Activated CD4-positive, alpha-beta T cell treated with anti-CD3 and anti-CD28 coated beads for 36 hours (primary cell): ENCODE data around the gene CDC25B. TPM values are rescaled to one million over a fixed set of nuclear protein-coding genes. Genes with fewer than 3 reads are reported as not detected.

Experiments used
- ATAC-seq: fragments of 200-7000 bp; cut with Tn5 transposase; one replicate; pipeline ENCODE4 v1.10.0; 2021; ENCODE audit warnings: mild to moderate bottlenecking, moderate library complexity
- CTCF ChIA-PET: fragments of 350-600 bp; sonication (Branson Sonifier 250); formaldehyde crosslinking; loops from one replicate; lab custom pipeline; 2021; ENCODE audit warnings: antibody characterized with exemption; lab: Charles Lee
- POLR2A ChIA-PET: fragments of 350-600 bp; sonication (Branson Sonifier 250); formaldehyde crosslinking; loops from one replicate; lab custom pipeline; 2021; ENCODE audit warnings: antibody characterized with exemption, inconsistent platforms; lab: Charles Lee
- DNase-seq: peaks from one replicate; pipeline ENCODE4 v3.0.0-alpha.2; 2020
- H3K27ac Mint-ChIP-seq: one replicate; pipeline ENCODE4 v1.8.0; 2021; ENCODE audit warnings: mixed read lengths
- H3K27me3 Mint-ChIP-seq: one replicate; pipeline ENCODE4 v1.8.0; 2021; ENCODE audit warnings: mixed read lengths
- H3K36me3 Mint-ChIP-seq: one replicate; pipeline ENCODE4 v1.8.0; 2021; ENCODE audit warnings: low read depth, mixed read lengths
- H3K4me1 Mint-ChIP-seq: one replicate; pipeline ENCODE4 v1.8.0; 2021; ENCODE audit warnings: mixed read lengths
- H3K4me3 Mint-ChIP-seq: one replicate; pipeline ENCODE4 v1.8.0; 2021; ENCODE audit warnings: mild to moderate bottlenecking, moderate library complexity, mixed read lengths
- H3K9me3 Mint-ChIP-seq: one replicate; pipeline ENCODE4 v1.8.0; 2021; ENCODE audit warnings: low read depth, mixed read lengths
- intact Hi-C, 2 experiments: fragments of 100-400 bp; cut with DNase I in 1 of 2; cut with micrococcal nuclease in 1 of 2; formaldehyde crosslinking; loops; one replicate each; pipeline versions ENCODE4 v1.14.2 to v1.15.1; 2022 to 2024; cut with DNase I, micrococcal nuclease
- total RNA-seq, 2 experiments: library from RNA; stranded (reverse); gene quantifications; one replicate each; pipeline ENCODE4 v1.2.3, GENCODE V29; 2021

Gene CDC25B
- total RNA-seq, 2 experiments from 2014 or later: 79.8 to 96.2 TPM

DNA sequence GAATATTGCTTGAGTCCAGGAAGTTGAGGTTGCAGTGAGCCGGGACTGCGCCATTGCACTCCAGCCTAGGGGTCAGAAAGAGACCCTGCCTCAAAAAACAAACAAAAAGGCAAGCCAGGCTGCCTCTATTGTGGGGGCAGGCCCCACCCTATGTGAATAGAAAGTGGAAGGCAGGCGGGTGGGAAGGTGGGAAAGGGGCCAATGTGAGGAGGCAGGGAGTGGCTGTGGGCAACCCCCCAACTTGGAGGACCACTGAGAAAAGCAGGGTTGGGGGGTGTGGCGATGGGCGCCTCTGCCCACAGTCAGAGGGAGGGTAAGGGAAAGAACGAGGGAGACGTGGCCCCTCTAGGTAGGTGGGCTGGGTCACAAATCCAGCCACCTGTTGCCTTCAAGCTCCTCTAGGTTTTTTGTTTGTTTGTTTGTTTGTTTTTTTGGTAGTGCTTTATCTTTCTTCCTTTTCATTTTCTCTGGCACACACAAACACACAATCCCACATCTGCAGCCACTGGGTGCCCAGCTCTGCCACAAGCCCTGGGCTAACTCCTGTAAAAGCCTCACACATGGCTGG, 18.9 kb downstream of the CDC25B start:
- intact Hi-C loops: loop anchor here in 1 of 2 experiments (10.0 kb wide), 1 partner anchor 340 kb away; the partner anchor contains the start of gene ATRN
- CTCF ChIA-PET: interaction anchor here (1.5 kb wide), 1 partner anchor 15 kb away, joined by 4 read pairs; no protein-coding TSS in a partner anchor
- ATAC-seq (no peak), DNase-seq (no peak)
- H3K27ac Mint-ChIP-seq: no peak overlapping the region
- H3K27me3 Mint-ChIP-seq: no peaks in the 10 kb centered on the region
- H3K4me1 Mint-ChIP-seq: peaks cover 70% of the 10 kb centered on the region
- no peaks in the 10 kb centered on the region for H3K36me3 Mint-ChIP-seq
- no peaks in the 10 kb centered on the region for H3K9me3 Mint-ChIP-seq
- POLR2A ChIA-PET: interaction anchor here (0.6 to 1.1 kb wide), 4 partner anchors 10 to 1296 kb away, joined by 4 to 5 read pairs (median 4); no protein-coding TSS in a partner anchor
- H3K4me3 Mint-ChIP-seq: no peak overlapping the region

DNA sequence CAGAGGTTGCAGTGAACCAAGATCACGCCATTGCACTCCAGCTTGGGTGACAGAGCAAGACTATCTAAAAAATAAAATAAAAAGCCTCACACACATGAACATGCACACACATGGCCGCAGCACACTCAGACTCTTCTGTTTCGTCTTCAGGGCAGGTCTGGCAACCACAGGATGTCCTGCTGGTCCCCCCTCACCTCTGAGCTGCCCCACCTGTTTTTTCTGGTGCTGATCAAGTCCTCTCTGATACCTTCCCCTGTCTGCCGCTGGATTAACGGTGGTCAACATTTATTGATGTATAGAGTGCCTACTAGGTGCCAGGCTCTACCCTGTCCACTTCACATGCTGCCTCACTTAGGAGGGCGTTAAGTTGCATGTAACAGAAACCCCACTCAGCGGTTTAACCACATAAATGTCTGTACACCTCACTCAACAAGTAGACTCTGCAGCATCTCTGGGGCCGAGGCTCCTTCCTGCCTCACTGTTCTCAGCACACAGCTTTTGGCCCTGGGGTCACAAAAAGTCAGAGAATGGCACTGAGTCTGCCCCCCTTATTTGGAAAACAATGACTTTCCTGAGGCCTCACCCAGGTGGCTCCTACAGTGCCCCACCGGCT, 19.7 kb downstream of the CDC25B start:
- intact Hi-C loops: loop anchor here in 1 of 2 experiments (10.0 kb wide), 1 partner anchor 341 kb away; the partner anchor contains the start of gene ATRN
- DNase-seq: peak; percentile 48
- no peaks in the 10 kb centered on the region for H3K27me3 Mint-ChIP-seq

GRCh38 chr20:3818155-3819151, 22.3 kb downstream of the CDC25B start:
- Mint-ChIP-seq H3K27me3 (no peaks in the 10 kb centered on the region), H3K9me3 (no peaks in the 10 kb centered on the region), H3K36me3 (peaks cover 13% of the 10 kb centered on the region), H3K4me3 (no peak overlapping the region), H3K27ac (peak overlapping the region; percentile 38), H3K4me1 (peaks cover 46% of the 10 kb centered on the region)
- ATAC-seq (no peak), DNase-seq (peak; percentile 39)
- CTCF ChIA-PET: interaction anchor here (0.6 to 4.3 kb wide), 12 partner anchors 18 to 1309 kb away, joined by 3 to 44 read pairs (median 4); partner anchors contain the start of genes ADISSP, CDC25B and CENPB
- POLR2A ChIA-PET: interaction anchor here (1.0 to 1.7 kb wide), 2 partner anchors 32 to 50 kb away, joined by 3 to 4 read pairs; partner anchors contain the start of gene CENPB
- intact Hi-C loops: loop anchor here in 1 of 2 experiments (10.0 kb wide), 1 partner anchor 344 kb away; the partner anchor contains the start of gene ATRN

More for the DNA sequence above, 19.7 kb downstream of the CDC25B start:
- no peak overlapping the region for H3K4me3 Mint-ChIP-seq
- H3K9me3 Mint-ChIP-seq: no peaks in the 10 kb centered on the region
- no peak for ATAC-seq
- H3K36me3 Mint-ChIP-seq: no peaks in the 10 kb centered on the region
- peak overlapping the region; percentile 76 for H3K27ac Mint-ChIP-seq
- POLR2A ChIA-PET: interaction anchor here (1.1 kb wide), 1 partner anchor 15 kb away, joined by 4 read pairs; no protein-coding TSS in a partner anchor
- peaks cover 65% of the 10 kb centered on the region for H3K4me1 Mint-ChIP-seq
- CTCF ChIA-PET: interaction anchor here (0.6 to 1.5 kb wide), 3 partner anchors 16 to 105 kb away, joined by 3 to 4 read pairs (median 4); partner anchors contain the start of gene ADISSP

GRCh38 chr20:3819411-3820047, 23.4 kb downstream of the CDC25B start:
- H3K27me3 Mint-ChIP-seq: no peaks in the 10 kb centered on the region
- H3K9me3 Mint-ChIP-seq: no peaks in the 10 kb centered on the region
- peak overlapping the region; percentile 92 for H3K27ac Mint-ChIP-seq
- peaks cover 13% of the 10 kb centered on the region for H3K36me3 Mint-ChIP-seq
- POLR2A ChIA-PET: interaction anchor here (0.8 to 1.6 kb wide), 2 partner anchors 23 to 52 kb away, joined by 3 to 7 read pairs; partner anchors contain the start of genes ADISSP and CDC25B
- intact Hi-C loops: loop anchor here (1.0 to 10.0 kb wide), 12 partner anchors 8 to 1717 kb away; partner anchors contain the start of genes ADISSP (in 2 of the 2), CENPB (in 2 of the 2), MAVS (in 2 of the 2) and ATRN (in 1 of the 2)
- DNase-seq: no peak
- no peak for ATAC-seq
- CTCF ChIA-PET: interaction anchor here (0.6 to 4.3 kb wide), 13 partner anchors 10 to 559 kb away, joined by 3 to 44 read pairs (median 5); partner anchors contain the start of genes ADISSP and CENPB
- peak overlapping the region; percentile 89 for H3K4me3 Mint-ChIP-seq
- H3K4me1 Mint-ChIP-seq: peaks cover 39% of the 10 kb centered on the region

GRCh38 chr20:3820048-3820900, 24.2 kb downstream of the CDC25B start, which contains the start of gene AP5S1:
AP5S1 (plus strand) TSS chr20:3820547; CDS start chr20:3822118, 1,571 bp downstream.
- POLR2A ChIA-PET: interaction anchor here (0.8 to 1.6 kb wide), 4 partner anchors 24 to 52 kb away, joined by 3 to 7 read pairs (median 4); partner anchors contain the start of genes ADISSP, CDC25B, CENPB and SPEF1
- H3K36me3 Mint-ChIP-seq: peaks cover 13% of the 10 kb centered on the region
- H3K9me3 Mint-ChIP-seq: no peaks in the 10 kb centered on the region
- ATAC-seq (peak; percentile 86), DNase-seq (peak; percentile 96)
- CTCF ChIA-PET: interaction anchor here (0.6 to 4.3 kb wide), 22 partner anchors 8 to 187 kb away, joined by 3 to 44 read pairs (median 4); partner anchors contain the start of genes ADISSP, CDC25B, CENPB and SPEF1
- peaks cover 33% of the 10 kb centered on the region for H3K4me1 Mint-ChIP-seq
- no peaks in the 10 kb centered on the region for H3K27me3 Mint-ChIP-seq
- peak within 1 kb of the TSS; percentile 89 for H3K4me3 Mint-ChIP-seq
- peak within 1 kb of the TSS; percentile 96 for H3K27ac Mint-ChIP-seq
- intact Hi-C loops: loop anchor here (1.0 to 5.0 kb wide), 11 partner anchors 9 to 1718 kb away; partner anchors contain the start of genes ADISSP (in 2 of the 2), CENPB (in 2 of the 2), MAVS (in 2 of the 2) and PANK2 (in 1 of the 2)

DNA sequence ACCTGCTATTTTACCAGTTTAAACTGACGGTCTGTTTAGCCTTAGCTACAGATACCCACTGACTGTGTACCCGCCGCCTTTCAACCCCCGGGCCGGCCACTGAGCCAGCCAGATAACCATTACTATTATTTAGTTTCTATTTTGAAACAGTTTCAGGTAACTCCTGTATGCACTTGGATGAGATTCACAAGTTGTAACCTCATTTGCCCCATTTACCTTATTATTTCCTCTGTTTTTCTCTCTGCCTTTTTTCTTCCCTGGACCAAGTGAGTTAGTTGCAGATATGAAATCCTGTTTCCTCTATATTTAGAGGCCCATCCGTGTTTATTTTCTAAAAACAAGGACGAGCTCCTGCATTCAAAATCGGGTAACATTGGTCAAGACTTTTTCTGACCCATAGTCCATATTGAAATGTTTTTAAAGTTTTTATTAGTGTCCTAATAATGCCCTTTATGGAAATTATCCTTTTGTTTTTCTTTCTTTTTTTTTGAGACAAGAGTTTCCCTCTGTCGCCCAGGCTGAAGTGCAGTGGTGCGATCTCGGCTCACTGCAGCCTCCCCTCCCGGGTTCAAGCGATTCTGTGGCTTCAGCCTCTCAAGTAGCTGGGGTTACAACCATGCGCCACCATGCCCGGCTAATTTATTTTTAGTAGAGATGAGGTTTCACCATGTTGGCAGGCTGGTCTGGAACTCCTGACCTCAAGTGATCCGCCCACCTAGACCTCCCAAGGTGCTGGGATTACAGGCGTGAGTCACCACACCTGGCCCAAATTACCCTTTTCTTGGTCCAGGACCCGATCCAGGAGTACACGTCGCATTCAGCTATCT, 25.0 kb downstream of the CDC25B start:
- H3K36me3 Mint-ChIP-seq: peaks cover 13% of the 10 kb centered on the region
- no peaks in the 10 kb centered on the region for H3K27me3 Mint-ChIP-seq
- ChIA-PET POLR2A (interaction anchor here (0.8 to 1.6 kb wide), 3 partner anchors 34 to 53 kb away, joined by 3 to 7 read pairs (median 5); partner anchors contain the start of genes ADISSP, CENPB and SPEF1), CTCF (interaction anchor here (0.6 to 4.3 kb wide), 23 partner anchors 9 to 869 kb away, joined by 3 to 44 read pairs (median 4); partner anchors contain the start of genes ADISSP, CDC25B, CENPB and SPEF1)
- intact Hi-C loops: loop anchor here (1.0 to 5.0 kb wide), 11 partner anchors 10 to 1719 kb away; partner anchors contain the start of genes ADISSP (in 2 of the 2), CENPB (in 2 of the 2), MAVS (in 2 of the 2) and PANK2 (in 1 of the 2)
- peak overlapping the region; percentile 89 for H3K4me3 Mint-ChIP-seq
- no peaks in the 10 kb centered on the region for H3K9me3 Mint-ChIP-seq
- peaks cover 25% of the 10 kb centered on the region for H3K4me1 Mint-ChIP-seq
- ATAC-seq: no peak
- no peak for DNase-seq
- H3K27ac Mint-ChIP-seq: peak overlapping the region; percentile 96

DNA sequence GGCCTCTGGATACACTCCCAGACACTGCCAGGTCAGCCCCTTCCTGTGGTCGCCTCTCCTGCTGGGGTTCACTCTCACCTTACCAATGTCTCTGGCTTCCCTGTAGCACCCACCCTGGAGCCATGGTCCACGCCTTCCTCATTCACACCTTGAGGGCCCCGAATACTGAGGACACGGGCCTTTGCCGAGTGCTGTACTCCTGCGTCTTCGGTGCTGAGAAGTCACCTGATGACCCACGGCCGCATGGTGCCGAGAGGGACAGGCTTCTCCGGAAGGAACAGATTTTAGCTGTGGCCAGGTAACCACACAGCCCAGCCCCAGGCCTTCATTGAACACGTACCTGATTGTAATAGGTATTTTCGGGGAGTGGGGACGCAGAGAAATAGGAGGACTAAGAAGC, 25.9 kb downstream of the CDC25B start:
- Mint-ChIP-seq H3K4me1 (peaks cover 18% of the 10 kb centered on the region), H3K27me3 (no peaks in the 10 kb centered on the region), H3K27ac (peak overlapping the region; percentile 96), H3K36me3 (peaks cover 15% of the 10 kb centered on the region), H3K9me3 (no peaks in the 10 kb centered on the region), H3K4me3 (peak overlapping the region; percentile 89)
- no peak for ATAC-seq
- ChIA-PET POLR2A (no interaction called here), CTCF (interaction anchor here (0.6 to 4.0 kb wide), 4 partner anchors 33 to 416 kb away, joined by 3 to 28 read pairs (median 7); partner anchors contain the start of gene ADISSP)
- DNase-seq: no peak
- intact Hi-C loops: loop anchor here in 1 of 2 experiments (2.0 to 5.0 kb wide), 2 partner anchors 33 to 1720 kb away; partner anchors contain the start of gene STK35

GRCh38 chr20:3823881-3824280, 27.8 kb downstream of the CDC25B start:
- DNase-seq (no peak), ATAC-seq (no peak)
- H3K36me3 Mint-ChIP-seq: peaks cover 16% of the 10 kb centered on the region
- H3K9me3 Mint-ChIP-seq: no peaks in the 10 kb centered on the region
- no peaks in the 10 kb centered on the region for H3K27me3 Mint-ChIP-seq
- H3K4me1 Mint-ChIP-seq: peaks cover 17% of the 10 kb centered on the region
- POLR2A ChIA-PET: no interaction called here
- CTCF ChIA-PET: interaction anchor here (0.6 to 1.5 kb wide), 2 partner anchors 38 to 131 kb away, joined by 3 to 4 read pairs; partner anchors contain the start of gene CENPB
- intact Hi-C loops: loop anchor here in 1 of 2 experiments (5.0 kb wide), 1 partner anchor 1722 kb away; the partner anchor contains the start of gene STK35
- H3K27ac Mint-ChIP-seq: no peak overlapping the region
- H3K4me3 Mint-ChIP-seq: no peak overlapping the region
